Fibroblast of lung (primary cell): ENCODE results near the gene KTN1. TPM values are rescaled to one million over a fixed set of nuclear protein-coding genes. Genes with fewer than 3 reads are reported as not detected.
A peak's percentile ranks its signal among the peaks of the same experiment; 100 is the strongest.

ENCODE experiments used
- DNase-seq, 2 donors: peaks; one replicate each; pipeline versions ENCODE4 v3.0.0 to v3.0.0-alpha.2; 2010; ENCODE audit warnings: low read depth in 2 of 2
- H2AFZ ChIP-seq: 2 replicates; pipeline ENCODE4 v1.5.1; 2012; ENCODE audit warnings: low read length, control low read depth, inconsistent platforms
- H3K27ac ChIP-seq: 2 replicates; pipeline ENCODE4 v1.5.1; 2011; ENCODE audit warnings: low read length, control low read depth; ENCODE audit not compliant: insufficient read depth
- H3K27me3 ChIP-seq: 2 replicates; pipeline ENCODE4 v1.5.1; 2011; ENCODE audit warnings: mild to moderate bottlenecking, low read length; ENCODE audit not compliant: control insufficient read depth, insufficient read depth
- H3K36me3 ChIP-seq: 2 replicates; pipeline ENCODE4 v1.5.1; 2011; ENCODE audit warnings: low read length; ENCODE audit not compliant: control insufficient read depth, insufficient read depth
- H3K4me1 ChIP-seq: 2 replicates; pipeline ENCODE4 v1.5.1; 2011; ENCODE audit warnings: low read length; ENCODE audit not compliant: control insufficient read depth, insufficient read depth; ENCODE audit errors: extremely low read depth
- H3K4me2 ChIP-seq: 2 replicates; pipeline ENCODE4 v1.5.1; 2011; ENCODE audit warnings: low read length, control low read depth; ENCODE audit not compliant: insufficient read depth; ENCODE audit errors: extremely low read depth
- H3K4me3 ChIP-seq, 4 experiments: fragments of 200-600 bp in 1 of 4; sonication (generic) in 1 of 4; replicated peaks in 1 of 4; 2 replicates each; pipeline ENCODE4 v1.5.1; 2011 to 2016; ENCODE audit warnings: low read length in 4 of 4, low read depth in 3 of 4, mild to moderate bottlenecking in 3 of 4, control low read depth in 2 of 4, inconsistent platforms in 1 of 4, mixed read lengths in 1 of 4; ENCODE audit not compliant: insufficient read depth in 1 of 4; ENCODE audit errors: control extremely low read depth in 1 of 4
- H3K79me2 ChIP-seq: 2 replicates; pipeline ENCODE4 v1.5.1; 2012; ENCODE audit warnings: mild to moderate bottlenecking, low read length, inconsistent platforms; ENCODE audit not compliant: control insufficient read depth, insufficient read depth
- H3K9ac ChIP-seq: 2 replicates; pipeline ENCODE4 v1.5.1; 2011; ENCODE audit warnings: mild to moderate bottlenecking, low read length, control low read depth; ENCODE audit not compliant: insufficient read depth
- H3K9me3 ChIP-seq: 2 replicates; pipeline ENCODE4 v1.5.1; 2012; ENCODE audit warnings: low read depth, low read length; ENCODE audit not compliant: control insufficient read depth, insufficient read depth
- H4K20me1 ChIP-seq: 2 replicates; pipeline ENCODE4 v1.5.1; 2011; ENCODE audit warnings: low read length; ENCODE audit not compliant: control insufficient read depth, insufficient read depth; ENCODE audit errors: extremely low read depth
- CTCF ChIP-seq, 2 donors: IDR thresholded peaks in 1 of 2; conservative IDR thresholded peaks in 1 of 2; 1 replicate in 1 of 2; 2 replicates in 1 of 2; pipeline ENCODE4 v1.5.1; 2011 to 2012; ENCODE audit warnings: low read length in 2 of 2, control low read depth in 1 of 2, inconsistent platforms in 1 of 2, low read depth in 1 of 2, mild to moderate bottlenecking in 1 of 2
- EZH2 ChIP-seq: IDR thresholded peaks from 2 replicates; pipeline ENCODE4 v1.5.1; 2012; ENCODE audit warnings: low read length, control low read depth, mild to moderate bottlenecking; ENCODE audit errors: missing control alignments
- polyA plus RNA-seq, 2 donors: library from polyadenylated mRNA; depleted of rRNA in 1 of 2; stranded (reverse) in 1 of 2; unstranded in 1 of 2; fragments of >200 nt; gene quantifications; 2 replicates each; pipeline ENCODE4 v1.2.1, GENCODE V29; 2011 to 2012; ENCODE audit warnings: missing spikeins in 1 of 2
- total RNA-seq: library from RNA; depleted of rRNA; stranded (reverse); fragments of >200 nt; gene quantifications from 2 replicates; pipeline ENCODE4 v1.2.1, GENCODE V29; 2014

KTN1 gene
- total and polyA plus RNA-seq, 2 donors (not counting 1 experiment from before 2014, with no cell fraction given), result 126 to 164 TPM

GRCh38 chr14:55587847-55588246 lies 7.8 kb downstream of the KTN1 start:
- peaks cover 13% of the 10 kb centered on the region for H3K4me1 ChIP-seq
- TF ChIP-seq CTCF (conservative IDR thresholded peaks at IDR 0.05 in 1 of 2, IDR thresholded peaks at IDR 0.05 in 1 of 2; ENCODE audit: low read depth in 1 of 2, low read length in 2 of 2), result no peak
- no peak for TF ChIP-seq EZH2

GRCh38 chr14:55588259-55588699 lies 8.3 kb downstream of the KTN1 start:
- Histone ChIP-seq H3K27me3 (no peaks in the 10 kb centered on the region), H3K27ac (no peak overlapping the region), H3K4me1 (peaks cover 13% of the 10 kb centered on the region), H3K36me3 (no peaks in the 10 kb centered on the region), H3K9me3 (no peaks in the 10 kb centered on the region), H2AFZ (no peak overlapping the region), H3K4me3 (no peak overlapping the region), H3K9ac (no peak overlapping the region), H3K79me2 (peaks cover 86% of the 10 kb centered on the region), H3K4me2 (peak overlapping the region; percentile 23), H4K20me1 (peaks cover 3% of the 10 kb centered on the region)
- DNase-seq, result peak; percentile 57 to 59
- TF ChIP-seq EZH2, result no peak

More at GRCh38 chr14:55587847-55588246, 7.8 kb downstream of the KTN1 start:
- H3K9ac ChIP-seq, result no peak overlapping the region
- H3K4me2 ChIP-seq, result peak overlapping the region; percentile 23
- no peak overlapping the region for H3K4me3 ChIP-seq
- H4K20me1 ChIP-seq, result peaks cover 3% of the 10 kb centered on the region
- DNase-seq, result no peak
- peaks cover 88% of the 10 kb centered on the region for H3K79me2 ChIP-seq
- H3K27me3 ChIP-seq, result no peaks in the 10 kb centered on the region
- no peaks in the 10 kb centered on the region for H3K9me3 ChIP-seq
- no peaks in the 10 kb centered on the region for H3K36me3 ChIP-seq
- H2AFZ ChIP-seq, result no peak overlapping the region
- no peak overlapping the region for H3K27ac ChIP-seq

GRCh38 chr14:55589171-55589570 lies 9.2 kb downstream of the KTN1 start:
- H3K4me1 ChIP-seq, result peaks cover 10% of the 10 kb centered on the region
- no peak for TF ChIP-seq CTCF (conservative IDR thresholded peaks at IDR 0.05 in 1 of 2, IDR thresholded peaks at IDR 0.05 in 1 of 2; ENCODE audit: low read depth in 1 of 2, low read length in 2 of 2)
- no peak for TF ChIP-seq EZH2
- no peaks in the 10 kb centered on the region for H3K9me3 ChIP-seq
- H3K4me3 ChIP-seq, result no peak overlapping the region
- H3K9ac ChIP-seq, result no peak overlapping the region
- no peaks in the 10 kb centered on the region for H3K36me3 ChIP-seq
- no peak overlapping the region for H3K27ac ChIP-seq
- H4K20me1 ChIP-seq, result peaks cover 3% of the 10 kb centered on the region
- H3K79me2 ChIP-seq, result peaks cover 86% of the 10 kb centered on the region
- H3K27me3 ChIP-seq, result no peaks in the 10 kb centered on the region
- no peak overlapping the region for H2AFZ ChIP-seq
- DNase-seq, result no peak
- no peak overlapping the region for H3K4me2 ChIP-seq
